Measurements from ENCODE around the gene DNM2. TPM values are rescaled to one million over a fixed set of nuclear protein-coding genes. Genes with fewer than 3 reads are reported as not detected.
A peak's percentile ranks its signal among the peaks of the same experiment; 100 is the strongest.

The DNM2 gene
- total RNA-seq, 3 donors from 2014 or later: 83.1 to 98.6 (median 84.5) TPM

DNA sequence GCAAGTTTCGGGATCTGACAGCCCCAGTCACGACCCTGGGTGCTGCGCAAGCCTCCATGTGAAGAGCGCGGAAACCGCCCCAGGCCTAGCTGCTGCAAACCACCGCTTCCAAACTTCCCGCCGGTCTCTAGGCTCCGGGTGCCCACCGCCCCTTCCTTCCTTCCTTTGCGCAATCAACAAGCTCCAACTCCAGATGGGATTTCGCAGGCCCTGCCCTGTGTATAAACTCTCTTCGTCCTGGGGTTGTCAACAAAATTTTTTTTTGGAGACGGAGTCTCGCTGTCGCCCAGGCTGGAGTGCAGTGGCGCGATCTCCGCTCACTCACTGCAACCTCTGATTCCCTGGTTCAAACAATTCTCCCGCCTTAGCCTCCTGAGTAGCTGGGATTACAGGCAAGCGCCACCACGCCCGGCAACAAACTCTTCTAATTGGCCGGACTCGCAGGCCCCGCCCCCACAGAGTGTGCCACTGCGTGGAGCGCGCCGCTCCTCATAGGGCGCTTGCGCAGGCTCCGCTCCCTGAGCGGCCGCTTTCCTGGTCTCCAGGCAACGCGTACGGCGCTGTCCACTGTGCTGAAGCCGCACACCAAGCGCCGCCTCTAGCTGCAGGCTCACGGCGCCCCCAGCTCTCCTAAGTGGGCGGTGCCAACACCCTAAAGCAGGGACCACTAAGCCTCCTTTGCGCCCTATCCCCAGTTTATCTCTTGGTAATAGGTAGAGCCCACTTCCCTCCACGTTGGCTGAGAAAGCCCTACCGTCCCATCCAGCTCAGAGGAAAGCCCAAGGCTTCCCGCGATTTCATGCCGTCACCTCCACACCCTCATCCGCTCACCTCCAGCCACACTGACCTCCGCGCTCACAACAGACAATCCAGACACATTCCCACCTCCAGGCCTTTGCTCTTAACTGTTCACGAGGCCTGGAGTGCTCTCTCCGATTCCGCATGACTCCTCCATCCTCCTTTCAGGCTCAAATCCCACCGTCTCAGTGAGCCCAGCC is 22.2 kb upstream of the DNM2 start:
- no peaks in the 10 kb centered on the region for H3K36me3 ChIP-seq
- H3K27ac ChIP-seq: no peak overlapping the region
- intact Hi-C loops (cut with DNase I; ENCODE audit: low total_unique reads): no loop called here
- no peaks in the 10 kb centered on the region for H3K27me3 ChIP-seq
- H3K9me3 ChIP-seq: no peaks in the 10 kb centered on the region
- peak overlapping the region in 2 of 3 donors; percentile 9 to 46 for H3K4me3 ChIP-seq
- peak; percentile 77 to 88 for DNase-seq (ENCODE audit: low spot score in 2 of 2)
- TF ChIP-seq POLR2A (IDR thresholded peaks at IDR 0.05) (no peak), POLR2AphosphoS5 (IDR thresholded peaks at IDR 0.05) (no peak)
- TF ChIP-seq, protein P1, sequence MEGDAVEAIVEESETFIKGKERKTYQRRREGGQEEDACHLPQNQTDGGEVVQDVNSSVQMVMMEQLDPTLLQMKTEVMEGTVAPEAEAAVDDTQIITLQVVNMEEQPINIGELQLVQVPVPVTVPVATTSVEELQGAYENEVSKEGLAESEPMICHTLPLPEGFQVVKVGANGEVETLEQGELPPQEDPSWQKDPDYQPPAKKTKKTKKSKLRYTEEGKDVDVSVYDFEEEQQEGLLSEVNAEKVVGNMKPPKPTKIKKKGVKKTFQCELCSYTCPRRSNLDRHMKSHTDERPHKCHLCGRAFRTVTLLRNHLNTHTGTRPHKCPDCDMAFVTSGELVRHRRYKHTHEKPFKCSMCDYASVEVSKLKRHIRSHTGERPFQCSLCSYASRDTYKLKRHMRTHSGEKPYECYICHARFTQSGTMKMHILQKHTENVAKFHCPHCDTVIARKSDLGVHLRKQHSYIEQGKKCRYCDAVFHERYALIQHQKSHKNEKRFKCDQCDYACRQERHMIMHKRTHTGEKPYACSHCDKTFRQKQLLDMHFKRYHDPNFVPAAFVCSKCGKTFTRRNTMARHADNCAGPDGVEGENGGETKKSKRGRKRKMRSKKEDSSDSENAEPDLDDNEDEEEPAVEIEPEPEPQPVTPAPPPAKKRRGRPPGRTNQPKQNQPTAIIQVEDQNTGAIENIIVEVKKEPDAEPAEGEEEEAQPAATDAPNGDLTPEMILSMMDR (IDR thresholded peaks at IDR 0.05): no peak
- H3K4me1 ChIP-seq: no peaks in the 10 kb centered on the region

DNA sequence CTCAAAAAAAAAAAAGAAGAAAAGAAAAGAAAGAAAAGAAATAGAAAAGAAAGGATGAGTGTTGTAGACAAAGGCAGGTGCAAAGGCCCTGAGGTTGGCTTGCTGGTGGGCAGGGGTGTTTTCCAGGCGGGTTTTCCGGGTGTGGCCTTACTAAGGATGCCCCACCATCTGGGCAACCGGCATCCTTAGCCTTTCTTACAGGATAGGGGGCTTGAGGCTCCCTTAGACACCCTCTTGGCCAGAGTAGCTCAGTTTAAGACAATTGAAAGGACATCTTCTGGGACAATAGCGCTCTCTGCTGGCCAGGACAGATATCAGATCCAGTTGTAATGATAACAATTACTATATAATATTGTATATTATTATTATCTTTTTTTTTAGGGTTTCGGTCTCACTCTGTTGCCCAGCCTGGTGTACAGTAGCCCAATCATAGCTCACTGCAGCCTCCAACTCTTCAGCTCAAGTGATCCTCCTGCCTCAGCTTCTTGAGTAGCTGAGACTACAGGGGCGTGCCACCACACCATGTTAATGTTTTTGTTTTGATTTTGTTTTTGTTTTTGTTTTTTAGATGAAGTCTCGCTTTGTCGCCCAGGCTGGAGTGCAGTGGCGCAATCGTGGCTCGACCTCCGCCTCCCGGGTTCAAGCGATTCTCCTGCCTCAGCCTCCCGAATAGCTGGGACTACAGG is 18.1 kb upstream of the DNM2 start:
- H3K27me3 ChIP-seq: no peaks in the 10 kb centered on the region
- no peak overlapping the region for H3K4me3 ChIP-seq
- no peak overlapping the region for H3K27ac ChIP-seq
- DNase-seq (ENCODE audit: low spot score in 2 of 2): no peak
- H3K36me3 ChIP-seq: no peaks in the 10 kb centered on the region
- no peaks in the 10 kb centered on the region for H3K9me3 ChIP-seq
- peaks cover 0 to 5% of the 10 kb centered on the region in 2 donors for H3K4me1 ChIP-seq
- intact Hi-C loops (cut with DNase I; ENCODE audit: low total_unique reads): no loop called here
- TF ChIP-seq, protein P1 (IDR thresholded peaks at IDR 0.05): peak; percentile 16 to 50 (median 23)
- TF ChIP-seq POLR2A (IDR thresholded peaks at IDR 0.05): no peak
- no peak for TF ChIP-seq POLR2AphosphoS5 (IDR thresholded peaks at IDR 0.05)

DNA sequence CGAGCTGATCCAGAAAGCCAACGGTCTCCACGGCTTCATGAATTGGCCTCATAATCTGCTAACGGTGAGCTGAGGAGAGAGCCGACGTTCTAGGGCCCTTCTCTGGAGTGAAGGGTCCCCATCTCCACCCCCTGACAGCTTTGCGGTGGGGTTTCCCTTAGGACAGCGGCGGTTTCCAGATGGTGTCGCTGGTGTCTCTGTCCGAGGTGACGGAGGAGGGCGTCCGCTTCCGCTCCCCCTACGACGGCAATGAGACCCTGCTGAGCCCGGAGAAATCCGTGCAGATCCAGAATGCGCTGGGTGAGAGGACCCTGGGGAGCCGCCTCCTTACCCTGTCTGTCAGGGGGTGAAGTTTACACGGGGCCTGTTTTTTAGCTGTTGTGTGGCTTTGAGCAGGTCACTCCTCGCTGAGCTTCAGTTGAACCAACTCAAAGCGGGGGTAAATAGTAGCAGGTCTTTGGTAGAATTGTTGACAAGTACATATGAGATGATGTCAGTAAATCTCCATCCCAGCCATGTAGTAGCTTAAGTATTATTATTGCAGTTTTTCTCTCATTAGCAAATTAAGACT is 15.8 kb upstream of the DNM2 start:
- no peaks in the 10 kb centered on the region for H3K9me3 ChIP-seq
- no peaks in the 10 kb centered on the region for H3K36me3 ChIP-seq
- H3K27me3 ChIP-seq: no peaks in the 10 kb centered on the region
- H3K27ac ChIP-seq: peak overlapping the region in 1 of 2 donors; percentile 61
- peaks cover 0 to 5% of the 10 kb centered on the region in 2 donors for H3K4me1 ChIP-seq
- DNase-seq (ENCODE audit: low spot score in 2 of 2): no peak
- peak overlapping the region; percentile 70 to 89 (median 74) for H3K4me3 ChIP-seq
- intact Hi-C loops (cut with DNase I; ENCODE audit: low total_unique reads): no loop called here
- TF ChIP-seq POLR2A (IDR thresholded peaks at IDR 0.05) (no peak), POLR2AphosphoS5 (IDR thresholded peaks at IDR 0.05) (no peak)
- TF ChIP-seq, protein P1 (IDR thresholded peaks at IDR 0.05): no peak

DNA sequence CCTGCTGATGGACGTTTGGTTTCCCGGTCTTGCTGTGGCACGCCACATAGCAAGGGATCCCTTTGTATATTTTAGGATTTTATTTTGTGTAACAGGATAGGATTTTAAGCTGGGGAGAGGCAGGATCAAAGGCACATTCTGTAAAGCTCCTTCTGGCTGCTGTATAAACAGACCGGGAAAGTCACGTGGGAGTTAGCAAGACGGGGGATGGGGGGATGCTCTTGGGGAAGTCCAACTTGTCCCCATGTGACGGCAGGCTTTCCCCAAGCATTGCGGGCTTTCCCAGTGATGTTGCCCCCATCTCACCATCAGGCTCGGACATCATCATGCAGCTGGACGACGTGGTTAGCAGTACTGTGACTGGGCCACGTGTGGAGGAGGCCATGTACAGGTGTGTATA is 10.9 kb upstream of the DNM2 start:
- no peaks in the 10 kb centered on the region for H3K9me3 ChIP-seq
- peaks cover 0 to 3% of the 10 kb centered on the region in 2 donors for H3K4me1 ChIP-seq
- TF ChIP-seq POLR2A (IDR thresholded peaks at IDR 0.05) (no peak), POLR2AphosphoS5 (IDR thresholded peaks at IDR 0.05) (no peak)
- TF ChIP-seq, protein P1 (IDR thresholded peaks at IDR 0.05): no peak
- H3K4me3 ChIP-seq: no peak overlapping the region
- H3K36me3 ChIP-seq: no peaks in the 10 kb centered on the region
- no peak overlapping the region for H3K27ac ChIP-seq
- no peaks in the 10 kb centered on the region for H3K27me3 ChIP-seq
- DNase-seq (ENCODE audit: low spot score in 2 of 2): no peak
- intact Hi-C loops (cut with DNase I; ENCODE audit: low total_unique reads): no loop called here
